Large intestine (tissue), 3 donors: ENCODE data around the gene ATP13A1. TPM values are rescaled to one million over a fixed set of nuclear protein-coding genes. Genes with fewer than 3 reads are reported as not detected.
"Not testable (repeated sequence)": the region's sequence is repeated elsewhere in the genome, so short reads cannot be mapped to it uniquely, and the experiment has no call there.

Experiments
- DNase-seq, 2 donors: peaks; one replicate each; pipeline versions ENCODE4 v3.0.0 to v3.0.0-alpha.2; 2013
- H3K27ac ChIP-seq: one replicate; pipeline ENCODE4 v1.5.1; 2013; ENCODE audit warnings: low read length
- H3K27me3 ChIP-seq: 2 replicates; pipeline ENCODE4 v1.6.1; 2013; ENCODE audit warnings: low read length; ENCODE audit not compliant: control insufficient read depth, insufficient read depth
- H3K36me3 ChIP-seq: 2 replicates; pipeline ENCODE4 v1.6.1; 2013; ENCODE audit warnings: low read length; ENCODE audit not compliant: control insufficient read depth, insufficient read depth
- H3K4me1 ChIP-seq: one replicate; pipeline ENCODE4 v1.6.1; 2013; ENCODE audit warnings: low read length; ENCODE audit not compliant: control insufficient read depth, insufficient read depth
- H3K4me3 ChIP-seq: one replicate; pipeline ENCODE4 v1.5.1; 2013; ENCODE audit warnings: low read length
- H3K9me3 ChIP-seq: one replicate; pipeline ENCODE4 v1.6.1; 2013; ENCODE audit warnings: mild to moderate bottlenecking, low read depth, low read length, moderate library complexity; ENCODE audit not compliant: control insufficient read depth
- WGBS: methylation state at CpG from one replicate; pipeline ENCODE4 v1.1.5; 2013; ENCODE audit warnings: low lambda C conversion rate; ENCODE audit not compliant: insufficient coverage; 5-methylcytosine and 5-hydroxymethylcytosine counted together
- polyA plus RNA-seq: library from polyadenylated mRNA; unstranded; fragments of 120-200 nt; gene quantifications from one replicate; pipeline ENCODE4 v1.2.1, GENCODE V29; 2013

The ATP13A1 gene
- polyA plus RNA-seq, 1 donor = 54.1 TPM

- H3K4me3 ChIP-seq, H3K9me3 ChIP-seq, H3K36me3 ChIP-seq, DNase-seq, H3K27me3 ChIP-seq, H3K27ac ChIP-seq: not testable (repeated sequence)
- peaks cover 16% of the 10 kb centered on the region for H3K4me1 ChIP-seq
- 100% methylated on average over 5 of the region's 22 CpGs for WGBS
These were observed 2.0 kb upstream of the ATP13A1 start for GRCh38 chr19:19665420-19665948.

- no CpG with 5 or more reads among the region's 17 CpGs for WGBS
- Histone ChIP-seq H3K27ac (peak overlapping the region; percentile 55), H3K9me3 (no peaks in the 10 kb centered on the region), H3K4me1 (peaks cover 9% of the 10 kb centered on the region), H3K36me3 (peaks cover 27% of the 10 kb centered on the region), H3K27me3 (no peaks in the 10 kb centered on the region), H3K4me3 (peak overlapping the region; percentile 92)
- no peak for DNase-seq
These were observed 613 bp downstream of the ATP13A1 start for GRCh38 chr19:19662871-19663255.

- no CpG with 5 or more reads among the region's 8 CpGs for WGBS
- peaks cover 9% of the 10 kb centered on the region for H3K4me1 ChIP-seq
- no peak for DNase-seq
- no peaks in the 10 kb centered on the region for H3K27me3 ChIP-seq
- H3K9me3 ChIP-seq = no peaks in the 10 kb centered on the region
- peaks cover 32% of the 10 kb centered on the region for H3K36me3 ChIP-seq
- H3K4me3 ChIP-seq = peak overlapping the region; percentile 92
- no peak overlapping the region for H3K27ac ChIP-seq
These were observed 1.1 kb downstream of the ATP13A1 start for GRCh38 chr19:19662344-19662743.

- H3K4me3 ChIP-seq = no peak overlapping the region
- WGBS = no CpG with 5 or more reads among the region's 18 CpGs
These were observed 1.7 kb downstream of the ATP13A1 start for GRCh38 chr19:19661675-19662251.

GRCh38 chr19:19661141-19661674 lies 2.3 kb downstream of the ATP13A1 start:
- Histone ChIP-seq H3K4me3 (no peak overlapping the region), H3K27ac (no peak overlapping the region)
- WGBS = no CpG with 5 or more reads among the region's 10 CpGs

More at GRCh38 chr19:19661675-19662251, 1.7 kb downstream of the ATP13A1 start:
- Histone ChIP-seq H3K4me1 (peaks cover 9% of the 10 kb centered on the region), H3K27ac (no peak overlapping the region), H3K36me3 (peaks cover 38% of the 10 kb centered on the region), H3K27me3 (no peaks in the 10 kb centered on the region), H3K9me3 (no peaks in the 10 kb centered on the region)
- peak in 1 of 2 donors; percentile 28 for DNase-seq

GRCh38 chr19:19659646-19660245 lies 3.7 kb downstream of the ATP13A1 start:
- no peak for DNase-seq
- no peaks in the 10 kb centered on the region for H3K27me3 ChIP-seq
- H3K9me3 ChIP-seq = no peaks in the 10 kb centered on the region
- H3K4me3 ChIP-seq = no peak overlapping the region
- H3K36me3 ChIP-seq = peaks cover 58% of the 10 kb centered on the region
- peaks cover 9% of the 10 kb centered on the region for H3K4me1 ChIP-seq
- WGBS = no CpG with 5 or more reads among the region's 17 CpGs
- no peak overlapping the region for H3K27ac ChIP-seq

More at GRCh38 chr19:19661141-19661674, 2.3 kb downstream of the ATP13A1 start:
- H3K27me3 ChIP-seq = no peaks in the 10 kb centered on the region
- DNase-seq = no peak
- H3K4me1 ChIP-seq = peaks cover 9% of the 10 kb centered on the region
- H3K9me3 ChIP-seq = no peaks in the 10 kb centered on the region
- peaks cover 43% of the 10 kb centered on the region for H3K36me3 ChIP-seq

GRCh38 chr19:19657397-19657783 lies 6.1 kb downstream of the ATP13A1 start:
- no peak overlapping the region for H3K4me3 ChIP-seq
- no peak overlapping the region for H3K27ac ChIP-seq
- DNase-seq = no peak
- WGBS = no CpG with 5 or more reads among the region's 10 CpGs
- peaks cover 81% of the 10 kb centered on the region for H3K36me3 ChIP-seq
- no peaks in the 10 kb centered on the region for H3K27me3 ChIP-seq
- H3K4me1 ChIP-seq = peaks cover 4% of the 10 kb centered on the region
- no peaks in the 10 kb centered on the region for H3K9me3 ChIP-seq

GRCh38 chr19:19656451-19657396 lies 6.8 kb downstream of the ATP13A1 start:
- Histone ChIP-seq H3K4me1 (no peaks in the 10 kb centered on the region), H3K4me3 (no peak overlapping the region), H3K27me3 (no peaks in the 10 kb centered on the region), H3K9me3 (no peaks in the 10 kb centered on the region), H3K27ac (no peak overlapping the region), H3K36me3 (peaks cover 85% of the 10 kb centered on the region)
- DNase-seq = no peak
- WGBS = no CpG with 5 or more reads among the region's 33 CpGs

GRCh38 chr19:19655641-19656343 lies 7.7 kb downstream of the ATP13A1 start:
- WGBS = no CpG with 5 or more reads among the region's 27 CpGs
- DNase-seq = no peak
- Histone ChIP-seq H3K27ac (no peak overlapping the region), H3K27me3 (no peaks in the 10 kb centered on the region), H3K4me3 (no peak overlapping the region), H3K9me3 (no peaks in the 10 kb centered on the region), H3K36me3 (peaks cover 88% of the 10 kb centered on the region), H3K4me1 (no peaks in the 10 kb centered on the region)
